HG02588 (cell line): ENCODE results near the gene MEOX2.

ENCODE experiments used
- ATAC-seq: cut with Tn5 transposase; IDR thresholded peaks from one replicate; pipeline ENCODE4 v1.9.1; 2021; ENCODE audit warnings: mild to moderate bottlenecking, moderate library complexity; ENCODE audit not compliant: unreplicated experiment

The MEOX2 gene

GRCh38 chr7:15566476-15566875, 120.0 kb downstream of the MEOX2 start:
- ATAC-seq = no peak

DNA sequence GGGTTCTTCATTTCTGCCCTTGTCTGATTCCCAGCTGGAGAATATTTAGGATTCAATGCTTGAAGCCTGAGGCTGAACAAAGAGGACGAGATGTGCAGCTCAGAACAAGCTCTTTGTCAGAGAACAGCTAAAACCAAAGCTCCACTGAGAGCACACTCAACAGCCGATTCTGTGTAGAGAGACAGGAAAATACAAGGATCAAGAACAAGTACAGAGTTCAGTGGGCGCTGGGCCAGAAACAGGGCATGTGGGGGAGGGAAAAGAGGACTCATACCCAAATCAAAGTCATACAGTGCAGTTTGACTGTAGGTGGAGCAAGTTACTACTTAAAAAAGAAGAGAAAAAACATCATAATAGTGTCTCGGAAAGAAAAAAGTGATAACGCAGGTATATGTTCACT, 124.6 kb downstream of the MEOX2 start, which contains the start of gene AGMO:
Gene AGMO, minus strand, starts transcription at position 181 of the 400 bp plus-strand sequence.
- no peak for ATAC-seq
